HEK293T (cell line): Measurements from ENCODE around the gene ZCWPW2.

ENCODE experiments used
- ARNT ChIP-seq: fragments of 450-650 bp; IDR thresholded peaks from 2 replicates; pipeline ENCODE4 v1.6.1; 2017; ENCODE audit warnings: mild to moderate bottlenecking
- CTBP1 ChIP-seq: fragments of 450-650 bp; IDR thresholded peaks from 2 replicates; pipeline ENCODE4 v1.6.1; 2016; ENCODE audit warnings: borderline replicate concordance
- ELF4 ChIP-seq: fragments of 450-650 bp; IDR thresholded peaks from 2 replicates; pipeline ENCODE4 v1.6.1; 2017; ENCODE audit warnings: antibody characterized with exemption
- FOXA1 ChIP-seq: fragments of 450-650 bp; IDR thresholded peaks from 2 replicates; pipeline ENCODE4 v1.6.1; 2016; ENCODE audit warnings: mild to moderate bottlenecking
- FOXK2 ChIP-seq: fragments of 450-650 bp; IDR thresholded peaks from 2 replicates; pipeline ENCODE4 v1.6.1; 2016; ENCODE audit warnings: mild to moderate bottlenecking
- FOXM1 ChIP-seq: fragments of 450-650 bp; IDR thresholded peaks from 2 replicates; pipeline ENCODE4 v1.6.1; 2017; ENCODE audit warnings: mild to moderate bottlenecking, borderline replicate concordance
- HDGF ChIP-seq: fragments of 450-650 bp; IDR thresholded peaks from 2 replicates; pipeline ENCODE4 v1.6.1; 2017; ENCODE audit warnings: antibody characterized with exemption, borderline replicate concordance
- L3MBTL2 ChIP-seq: fragments of 450-650 bp; conservative IDR thresholded peaks from 2 replicates; pipeline ENCODE4 v1.6.1; 2016; ENCODE audit warnings: mild to moderate bottlenecking
- LEF1 ChIP-seq: fragments of 450-650 bp; IDR thresholded peaks from 2 replicates; pipeline ENCODE4 v1.6.1; 2017; ENCODE audit warnings: mild to moderate bottlenecking, borderline replicate concordance
- NFRKB ChIP-seq: fragments of 450-650 bp; IDR thresholded peaks from 2 replicates; pipeline ENCODE4 v1.6.1; 2016; ENCODE audit warnings: mild to moderate bottlenecking, moderate library complexity
- PKNOX1 ChIP-seq: fragments of 450-650 bp; IDR thresholded peaks from 2 replicates; pipeline ENCODE4 v1.6.1; 2016
- SP1 ChIP-seq: fragments of 450-650 bp; IDR thresholded peaks from 2 replicates; pipeline ENCODE4 v1.6.1; 2017
- TARDBP ChIP-seq: fragments of 450-650 bp; IDR thresholded peaks from 2 replicates; pipeline ENCODE4 v1.6.1; 2016
- ZNF384 ChIP-seq: fragments of 450-650 bp; IDR thresholded peaks from 2 replicates; pipeline ENCODE4 v1.6.1; 2016

GRCh38 chr3:28315711-28316110 lies 32.8 kb upstream of the ZCWPW2 start:
- TF ChIP-seq CTBP1 (no peak), ZNF384 (no peak), SP1 (no peak), FOXK2 (no peak), FOXA1 (no peak), LEF1 (no peak), FOXM1 (no peak), ELF4 (no peak), TARDBP (no peak), ARNT (no peak), HDGF (no peak), PKNOX1 (no peak), L3MBTL2 (no peak), NFRKB (no peak)
